CD14-positive monocyte (primary cell): ENCODE data around the gene MCM3AP. TPM values are rescaled to one million over a fixed set of nuclear protein-coding genes. Genes with fewer than 3 reads are reported as not detected.

Experiments used
- DNase-seq, 3 donors: peaks; one replicate each; pipeline ENCODE4 v3.0.0-alpha.2; 2011 to 2022
- H2AFZ ChIP-seq: 2 replicates; pipeline ENCODE4 v1.6.0; 2012; ENCODE audit warnings: mild to moderate bottlenecking, low read depth, low read length, inconsistent platforms; ENCODE audit not compliant: insufficient read depth, poor library complexity, severe bottlenecking
- H3K27ac ChIP-seq, 2 donors: 1 replicate in 1 of 2; 2 replicates in 1 of 2; pipeline ENCODE4 v1.5.1; 2012 to 2013; ENCODE audit warnings: low read length in 2 of 2, control low read depth in 1 of 2, inconsistent platforms in 1 of 2, low read depth in 1 of 2, mild to moderate bottlenecking in 1 of 2
- H3K27me3 ChIP-seq, 2 donors: one replicate each; pipeline versions ENCODE4 v1.6.0 to v1.6.1; 2011 to 2013; ENCODE audit warnings: low read length in 2 of 2; ENCODE audit not compliant: control insufficient read depth in 2 of 2, insufficient read depth in 2 of 2
- H3K36me3 ChIP-seq, 2 donors: replicated peaks in 1 of 2; 1 replicate in 1 of 2; 2 replicates in 1 of 2; pipeline versions ENCODE4 v1.5.1 to v1.6.1; 2012 to 2013; ENCODE audit warnings: low read length in 2 of 2, control low read depth in 1 of 2, inconsistent platforms in 1 of 2, mild to moderate bottlenecking in 1 of 2; ENCODE audit not compliant: insufficient read depth in 2 of 2, control insufficient read depth in 1 of 2
- H3K4me1 ChIP-seq, 2 donors: 1 replicate in 1 of 2; 2 replicates in 1 of 2; pipeline versions ENCODE4 v1.5.1 to v1.6.1; 2012 to 2013; ENCODE audit warnings: low read length in 2 of 2, control low read depth in 1 of 2, inconsistent platforms in 1 of 2, mild to moderate bottlenecking in 1 of 2, moderate library complexity in 1 of 2; ENCODE audit not compliant: insufficient read depth in 2 of 2, control insufficient read depth in 1 of 2
- H3K4me2 ChIP-seq: replicated peaks from 2 replicates; pipeline ENCODE3; 2012; ENCODE audit warnings: low read length, moderate library complexity, mild to moderate bottlenecking; ENCODE audit not compliant: poor library complexity, severe bottlenecking; ENCODE audit errors: extremely low read depth
- H3K4me3 ChIP-seq, 3 experiments: fragments of 200-600 bp in 1 of 3; sonication (generic) in 1 of 3; replicated peaks in 1 of 3; 1 replicate in 2 of 3; 2 replicates in 1 of 3; pipeline ENCODE4 v1.5.1; 2011 to 2013; ENCODE audit warnings: low read length in 3 of 3, mild to moderate bottlenecking in 3 of 3, control low read depth in 2 of 3, low read depth in 2 of 3, inconsistent platforms in 1 of 3, moderate library complexity in 1 of 3
- H3K79me2 ChIP-seq: 2 replicates; pipeline ENCODE4 v1.6.0; 2012; ENCODE audit warnings: mild to moderate bottlenecking, control low read depth, inconsistent platforms, low read length, moderate library complexity; ENCODE audit not compliant: insufficient read depth
- H3K9ac ChIP-seq: 2 replicates; pipeline ENCODE4 v1.6.0; 2017; ENCODE audit warnings: low read length, mild to moderate bottlenecking; ENCODE audit not compliant: insufficient read depth, poor library complexity, severe bottlenecking
- H3K9me3 ChIP-seq, 2 donors: replicated peaks in 1 of 2; 1 replicate in 1 of 2; 2 replicates in 1 of 2; pipeline versions ENCODE4 v1.5.1 to v1.6.1; 2012 to 2013; ENCODE audit warnings: low read length in 2 of 2, control low read depth in 1 of 2; ENCODE audit not compliant: control insufficient read depth in 1 of 2, insufficient read depth in 1 of 2
- H4K20me1 ChIP-seq: 2 replicates; pipeline ENCODE4 v1.6.0; 2012; ENCODE audit warnings: mild to moderate bottlenecking, low read length, control low read depth, moderate library complexity; ENCODE audit not compliant: insufficient read depth
- H3K27ac Mint-ChIP-seq, 7 donors: one replicate each; pipeline ENCODE4 v1.8.0; 2020; ENCODE audit warnings: mild to moderate bottlenecking in 7 of 7, mixed read lengths in 7 of 7, moderate library complexity in 6 of 7, inconsistent platforms in 2 of 7
- H3K27me3 Mint-ChIP-seq, 3 donors: one replicate each; pipeline ENCODE4 v1.8.0; 2021 to 2022; ENCODE audit warnings: low read depth in 3 of 3, mild to moderate bottlenecking in 3 of 3, mixed read lengths in 3 of 3, moderate library complexity in 3 of 3, inconsistent platforms in 1 of 3
- H3K36me3 Mint-ChIP-seq, 2 donors: one replicate each; pipeline ENCODE4 v1.8.0; 2020; ENCODE audit warnings: mixed read lengths in 2 of 2, inconsistent platforms in 1 of 2, mild to moderate bottlenecking in 1 of 2
- H3K4me1 Mint-ChIP-seq: one replicate; pipeline ENCODE4 v1.8.0; 2020; ENCODE audit warnings: mild to moderate bottlenecking, mixed read lengths
- H3K4me3 Mint-ChIP-seq, 2 donors: one replicate each; pipeline ENCODE4 v1.8.0; 2020; ENCODE audit warnings: mild to moderate bottlenecking in 2 of 2, mixed read lengths in 2 of 2, moderate library complexity in 1 of 2
- H3K9me3 Mint-ChIP-seq, 7 donors: one replicate each; pipeline ENCODE4 v1.8.0; 2020 to 2022; ENCODE audit warnings: mixed read lengths in 7 of 7, mild to moderate bottlenecking in 6 of 7, moderate library complexity in 6 of 7, inconsistent platforms in 2 of 7
- CTCF ChIP-seq: fragments of 200-600 bp; IDR thresholded peaks from one replicate; pipeline ENCODE4 v1.8.0; 2022; ENCODE audit warnings: antibody characterized with exemption, mild to moderate bottlenecking
- WGBS: methylation state at CpG from one replicate; pipeline ENCODE4 v1.1.5; 2013; ENCODE audit warnings: missing lambda C conversion rate; ENCODE audit not compliant: insufficient coverage; 5-methylcytosine and 5-hydroxymethylcytosine counted together
- intact Hi-C, 2 donors: fragments of 100-400 bp; cut with micrococcal nuclease; formaldehyde crosslinking; loops; one replicate each; pipeline versions ENCODE4 v1.15.0 to v1.15.1; 2023
- polyA plus RNA-seq, 3 donors: library from polyadenylated mRNA; depleted of rRNA in 1 of 3; unstranded in 2 of 3; stranded (reverse) in 1 of 3; fragments of 300-500 nt in 2 of 3; fragments of >200 nt in 1 of 3; fragmentation: Illumina TruSeq in 2 of 3; gene quantifications; 1 replicate in 2 of 3; 2 replicates in 1 of 3; pipeline ENCODE4 v1.2.3, GENCODE V29; 2012 to 2021

Gene MCM3AP
- polyA plus RNA-seq, 3 donors = 30.9 to 62.4 (median 32.7) TPM

DNA sequence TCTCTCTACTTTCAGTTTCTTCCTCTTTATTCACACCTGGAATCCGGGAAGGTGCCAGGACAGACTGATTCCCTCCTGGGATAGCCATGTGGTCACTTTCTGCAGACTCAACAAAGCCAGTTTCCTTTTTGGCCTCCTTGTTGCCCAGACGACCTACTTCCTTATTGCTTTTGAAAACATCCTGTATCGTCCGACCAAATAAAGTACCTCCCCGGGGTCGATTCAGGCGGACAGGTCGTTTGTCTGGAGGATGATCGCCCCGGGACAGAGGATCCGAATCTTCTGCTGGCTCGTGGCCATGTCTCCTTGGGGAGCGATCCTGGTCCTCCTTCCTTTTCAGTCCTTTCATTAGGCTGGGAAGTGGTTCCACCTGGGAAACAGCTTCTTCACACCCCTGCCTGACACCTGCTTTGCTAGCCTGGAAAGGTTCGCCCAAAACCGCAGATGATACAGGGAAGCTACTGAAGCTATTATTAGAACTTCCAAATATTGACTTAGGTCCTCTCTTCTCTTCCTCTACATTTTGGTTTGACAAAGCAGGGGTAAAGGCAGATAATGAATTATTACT lies 1.2 kb downstream of the MCM3AP start:
- Histone ChIP-seq H3K36me3 (peaks cover 24 to 32% of the 10 kb centered on the region in 2 donors), H4K20me1 (peaks cover 56% of the 10 kb centered on the region), H3K27ac (peak overlapping the region; percentile 11 to 89), H2AFZ (peak overlapping the region; percentile 30), H3K4me3 (peak overlapping the region in 1 of 3 experiments; percentile 95), H3K79me2 (peaks cover 64% of the 10 kb centered on the region), H3K4me2 (peak overlapping the region; percentile 94), H3K4me1 (peaks cover 42 to 55% of the 10 kb centered on the region in 2 donors), H3K27me3 (no peaks in the 10 kb centered on the region), H3K9ac (no peak overlapping the region), H3K9me3 (no peaks in the 10 kb centered on the region)
- peak overlapping the region; percentile 10 to 89 (median 79) for H3K27ac Mint-ChIP-seq
- H3K9me3 Mint-ChIP-seq = peaks cover 0 to 3% (median 0%) of the 10 kb centered on the region in 7 donors
- DNase-seq = peak in 1 of 3 donors; percentile 7
- no peak for TF ChIP-seq CTCF
- H3K4me1 Mint-ChIP-seq = peaks cover 46% of the 10 kb centered on the region
- H3K4me3 Mint-ChIP-seq = peak overlapping the region; percentile 31 to 81
- intact Hi-C loops = no loop called here
- WGBS = 30% methylated on average over 11 of the region's 15 CpGs
- peaks cover 0 to 2% (median 0%) of the 10 kb centered on the region in 3 donors for H3K27me3 Mint-ChIP-seq
- H3K36me3 Mint-ChIP-seq = peaks cover 22 to 43% of the 10 kb centered on the region in 2 donors

DNA sequence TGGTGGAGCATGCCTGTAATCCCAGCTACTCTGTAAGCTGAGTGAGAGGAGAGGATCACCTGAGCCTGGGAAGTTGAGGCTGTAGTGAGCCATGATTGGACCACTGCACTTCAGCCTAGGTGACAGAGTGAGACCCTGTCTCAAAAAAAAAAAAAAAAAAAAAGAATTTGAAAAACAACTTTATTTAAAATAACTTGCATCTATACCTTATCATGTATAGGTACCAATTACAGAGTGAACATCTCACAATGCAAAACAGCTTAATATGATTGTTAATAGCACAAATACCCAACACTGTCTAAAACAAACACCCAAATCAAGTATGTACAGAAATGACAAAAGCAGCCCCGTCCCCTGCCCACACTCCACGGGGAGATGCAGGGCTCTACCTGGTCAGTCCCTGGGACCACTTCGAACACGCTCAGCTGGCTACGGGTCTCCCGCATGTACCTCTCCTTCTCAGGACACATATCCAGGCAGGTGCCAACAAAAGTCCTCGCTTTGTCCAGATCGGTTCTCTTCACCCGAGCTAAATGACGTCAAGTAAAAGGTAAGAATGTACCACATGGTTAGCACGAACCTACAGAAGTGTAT lies 10.5 kb downstream of the MCM3AP start:
- Mint-ChIP-seq H3K36me3 (peaks cover 81 to 99% of the 10 kb centered on the region in 2 donors), H3K27me3 (no peaks in the 10 kb centered on the region), H3K27ac (peak overlapping the region in 1 of 7 donors; percentile 12), H3K4me3 (no peak overlapping the region), H3K4me1 (no peaks in the 10 kb centered on the region), H3K9me3 (no peaks in the 10 kb centered on the region)
- peaks cover 6% of the 10 kb centered on the region for H3K79me2 ChIP-seq
- peaks cover 94 to 97% of the 10 kb centered on the region in 2 donors for H3K36me3 ChIP-seq
- H3K4me3 ChIP-seq = no peak overlapping the region
- H3K4me2 ChIP-seq = no peak overlapping the region
- no peak for DNase-seq
- H3K9me3 ChIP-seq = no peaks in the 10 kb centered on the region
- H3K4me1 ChIP-seq = no peaks in the 10 kb centered on the region
- H3K27me3 ChIP-seq = no peaks in the 10 kb centered on the region
- H4K20me1 ChIP-seq = peaks cover 37% of the 10 kb centered on the region
- TF ChIP-seq CTCF = no peak
- H3K9ac ChIP-seq = no peak overlapping the region
- H3K27ac ChIP-seq = no peak overlapping the region
- no peak overlapping the region for H2AFZ ChIP-seq
- intact Hi-C loops = no loop called here
- WGBS = 95% methylated on average over 2 of the region's 11 CpGs
